Smooth muscle cell of the brain vasculature (primary cell): ENCODE measurements around the gene KIF16B.

ENCODE experiments used
- DNase-seq: peaks from one replicate; pipeline ENCODE4 v3.0.0-alpha.2; 2012; ENCODE audit warnings: low read depth, low spot score

KIF16B gene

DNA sequence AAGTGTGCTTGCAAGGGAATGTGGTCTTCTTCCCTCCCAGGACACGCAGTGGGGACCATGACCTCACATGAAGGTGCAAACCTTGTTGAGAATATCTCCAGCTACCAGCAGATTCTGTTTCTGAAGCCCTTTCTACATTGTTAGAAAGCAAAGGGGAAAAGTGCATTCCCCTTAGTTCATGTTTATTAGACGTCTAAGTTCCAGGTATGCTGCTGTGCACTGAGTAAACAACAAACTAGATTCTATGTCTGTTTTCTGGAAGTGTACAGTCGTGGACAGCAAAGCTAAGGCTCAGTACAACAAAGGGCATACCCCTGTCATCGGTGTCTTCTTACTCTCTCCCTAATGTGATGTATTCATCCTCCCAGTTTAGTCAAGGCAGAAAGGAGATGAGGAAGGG, 178.5 kb downstream of the KIF16B start:
- no peak for DNase-seq

GRCh38 chr20:16393836-16394235, 179.4 kb downstream of the KIF16B start:
- no peak for DNase-seq

DNA sequence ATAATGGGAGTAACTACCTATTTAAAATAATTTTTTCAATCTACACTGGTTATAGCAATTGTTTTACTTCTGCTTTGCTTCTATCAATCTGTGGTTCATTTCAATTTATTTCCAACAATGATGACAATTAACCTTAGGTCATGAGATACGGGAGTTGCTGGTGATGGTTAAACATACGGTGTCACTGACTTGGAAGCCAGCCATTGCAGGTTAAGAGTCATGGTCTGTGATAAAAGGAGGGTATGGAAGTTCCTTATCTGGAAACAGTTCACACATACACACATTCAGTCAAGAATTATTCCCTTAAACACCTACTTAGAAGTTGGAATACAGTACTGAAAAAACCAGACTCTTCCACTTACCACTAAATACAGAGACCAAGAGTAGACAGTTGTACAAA, 180.0 kb downstream of the KIF16B start:
- DNase-seq = no peak

DNA sequence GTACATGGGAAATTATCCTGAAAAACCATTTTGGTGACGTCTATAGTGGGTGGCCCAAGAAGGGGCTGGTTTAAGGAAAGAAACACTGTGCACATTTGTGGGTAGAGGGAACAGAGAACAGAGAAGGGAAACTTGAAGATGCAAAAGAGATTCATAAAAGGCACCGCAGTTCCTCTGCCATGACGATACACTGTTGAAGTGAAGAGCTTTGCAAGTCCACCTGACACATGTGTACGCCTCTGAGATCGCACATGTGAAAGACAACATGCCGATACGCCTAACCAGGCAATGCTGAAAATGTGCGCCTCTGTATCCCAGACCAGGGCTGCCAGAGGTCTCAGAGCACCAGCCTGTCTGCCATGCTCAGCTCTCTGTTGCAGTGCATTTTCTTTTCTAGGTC, 180.9 kb downstream of the KIF16B start:
- no peak for DNase-seq

- no peak for DNase-seq
Observed at GRCh38 chr20:16390991-16391390, 182.3 kb downstream of the KIF16B start.

- no peak for DNase-seq
Observed at GRCh38 chr20:16388731-16389130, 184.5 kb downstream of the KIF16B start.

DNA sequence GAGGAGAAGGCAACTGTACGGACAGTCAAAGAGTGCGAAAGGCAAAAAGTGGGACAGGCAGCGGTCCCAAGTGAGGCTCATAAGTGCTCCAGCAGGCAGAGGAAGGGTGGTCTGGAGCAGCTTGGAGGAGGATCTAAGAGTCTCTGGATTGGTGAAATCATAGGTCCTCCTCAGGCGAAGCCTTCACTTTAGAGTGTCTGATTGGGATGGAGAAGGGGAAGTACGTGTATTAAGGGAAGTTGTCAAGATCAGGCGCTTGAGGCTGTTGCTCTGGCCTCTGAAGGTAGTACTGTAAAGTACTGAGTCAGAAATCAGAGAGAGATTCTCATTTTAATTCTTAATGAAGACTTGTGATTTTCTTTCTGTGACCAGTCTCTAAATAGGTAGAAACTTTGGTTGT, 185.6 kb downstream of the KIF16B start:
- no peak for DNase-seq

DNA sequence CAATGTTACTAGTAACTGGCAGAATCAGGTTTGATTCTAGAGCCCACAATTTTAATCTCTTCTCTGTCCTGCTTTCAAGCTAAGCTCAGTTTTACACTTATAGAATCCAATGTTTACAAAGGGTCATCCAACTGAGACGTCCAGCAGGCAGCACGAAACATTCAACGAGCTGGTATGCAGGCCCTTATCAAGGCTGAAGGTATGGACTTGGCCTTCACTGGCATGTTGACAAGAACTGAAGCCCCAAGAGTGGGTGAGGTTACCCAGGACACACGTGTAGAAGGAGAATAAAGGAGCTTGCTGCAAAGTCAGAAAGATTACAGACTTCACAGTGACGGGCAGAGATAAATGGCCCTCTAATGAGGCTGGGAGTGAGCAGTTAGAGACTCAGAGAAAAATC, 187.4 kb downstream of the KIF16B start:
- no peak for DNase-seq

- no peak for DNase-seq
Observed at GRCh38 chr20:16385462-16385861, 187.8 kb downstream of the KIF16B start.

- DNase-seq = no peak
Observed at GRCh38 chr20:16381444-16381843, 191.8 kb downstream of the KIF16B start.

- no peak for DNase-seq
Observed at GRCh38 chr20:16378712-16379370, 194.4 kb downstream of the KIF16B start.

- DNase-seq = no peak
Observed at GRCh38 chr20:16378122-16378521, 195.1 kb downstream of the KIF16B start.

GRCh38 chr20:16369441-16369840, 203.8 kb downstream of the KIF16B start:
- DNase-seq = no peak

DNA sequence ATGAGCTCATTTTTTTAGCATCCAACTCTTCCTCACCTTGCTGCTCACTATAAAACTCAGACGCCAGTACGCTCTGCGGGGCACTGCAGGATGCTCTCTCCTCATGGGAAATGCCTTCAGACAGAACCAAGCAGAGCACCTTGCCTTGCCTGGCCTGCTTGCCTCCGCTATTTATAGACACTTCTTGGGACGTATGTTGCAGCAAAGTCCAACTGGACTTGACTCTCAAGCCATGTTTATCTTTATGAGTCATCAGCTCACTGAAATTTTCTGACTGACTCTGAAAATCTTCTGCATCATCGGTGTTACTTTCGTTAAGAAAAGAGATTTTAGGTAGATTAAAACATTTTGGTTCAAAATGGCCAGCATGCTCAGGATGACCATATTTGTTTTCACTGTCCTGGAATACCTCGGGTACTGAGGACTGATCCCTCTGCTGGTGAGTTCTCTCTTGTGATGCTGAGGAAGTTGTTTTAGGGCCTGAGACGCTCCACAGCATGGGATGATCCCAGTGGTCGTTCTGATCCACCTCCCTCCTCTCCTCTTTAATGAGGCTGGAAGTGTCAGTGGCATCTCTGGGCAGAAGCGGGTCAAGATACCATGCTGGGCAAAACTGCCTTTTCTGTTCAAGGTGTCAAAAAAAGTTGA, 204.5 kb downstream of the KIF16B start:
- DNase-seq = no peak

GRCh38 chr20:16367948-16368560, 205.2 kb downstream of the KIF16B start:
- DNase-seq = no peak

- DNase-seq = no peak
Observed at GRCh38 chr20:16366529-16366928, 206.7 kb downstream of the KIF16B start.

DNA sequence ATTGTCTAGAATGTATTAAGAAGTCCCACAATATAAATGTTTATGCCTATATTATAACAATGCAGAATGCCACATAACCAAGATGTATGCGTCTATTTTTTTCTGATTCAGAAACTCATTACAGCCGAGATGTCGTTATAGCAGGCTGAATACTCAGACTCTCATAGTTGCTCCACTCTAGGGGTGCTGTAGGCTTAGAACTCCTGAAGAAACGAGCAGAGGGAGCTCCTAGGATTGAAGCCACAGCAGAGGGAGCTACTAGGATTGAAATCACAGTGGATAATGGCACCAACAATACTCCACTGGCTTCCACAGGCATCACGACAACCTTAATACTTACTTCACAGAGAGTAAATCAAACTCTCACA, 208.9 kb downstream of the KIF16B start:
- no peak for DNase-seq

GRCh38 chr20:16363506-16364319, 209.5 kb downstream of the KIF16B start:
- DNase-seq = no peak

GRCh38 chr20:16362642-16363041, 210.6 kb downstream of the KIF16B start:
- DNase-seq = no peak

- DNase-seq = no peak
Observed at GRCh38 chr20:16360668-16361067, 212.6 kb downstream of the KIF16B start.

- DNase-seq = no peak
Observed at GRCh38 chr20:16353417-16353781, 219.8 kb downstream of the KIF16B start.

DNA sequence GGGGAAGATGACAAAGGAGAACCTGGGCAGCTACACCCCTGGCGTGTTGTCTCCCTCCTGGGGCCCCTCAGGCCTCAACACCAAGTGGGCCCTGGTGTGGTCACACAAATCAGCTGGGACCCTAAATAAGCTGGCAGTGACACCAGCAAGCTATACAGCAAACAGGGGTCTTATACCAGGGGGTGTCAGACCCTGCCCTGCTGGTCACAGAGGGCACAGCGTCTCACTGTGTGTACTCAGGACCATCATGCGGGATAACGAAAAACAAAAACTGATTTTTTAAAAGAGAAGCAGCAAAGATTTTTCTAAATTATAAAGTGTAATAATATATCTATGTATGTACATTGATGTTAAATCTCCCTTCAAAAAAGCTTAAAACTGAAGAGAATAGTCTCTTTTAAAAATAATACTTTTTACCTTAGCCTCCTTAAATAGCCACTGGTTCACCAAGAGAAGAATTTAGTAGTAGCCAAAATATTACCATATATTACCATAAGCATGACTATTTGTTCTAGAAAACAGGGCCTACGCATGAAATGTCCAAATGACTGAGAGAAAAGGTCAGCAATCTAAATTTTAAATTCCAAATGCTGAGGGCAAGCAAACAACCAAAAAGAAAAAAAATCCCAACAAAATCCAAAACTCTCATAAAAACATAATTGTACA, 220.4 kb downstream of the KIF16B start:
- no peak for DNase-seq
